WTC11 (cell line): ENCODE measurements around the gene PRSS57.

Experiments used
- CBFB ChIP-seq: sonication (generic); formaldehyde crosslinking; IDR thresholded peaks from 2 replicates; pipeline ENCODE4 v1.8.1; 2022; ENCODE audit warnings: mild to moderate bottlenecking, low read depth, missing genetic modification reagents
- CREB1 ChIP-seq: sonication (generic); formaldehyde crosslinking; IDR thresholded peaks from 2 replicates; pipeline ENCODE4 v1.8.0; 2023; ENCODE audit warnings: mild to moderate bottlenecking, missing genetic modification reagents
- CTCF ChIP-seq: fragments of 200-600 bp; IDR thresholded peaks from 2 replicates; pipeline ENCODE4 v1.8.0; 2022; ENCODE audit warnings: antibody characterized with exemption
- ETV6 ChIP-seq: sonication (generic); formaldehyde crosslinking; IDR thresholded peaks from 2 replicates; pipeline ENCODE4 v1.8.1; 2022; ENCODE audit warnings: mild to moderate bottlenecking, missing genetic modification reagents
- HMGXB4 ChIP-seq: sonication (generic); formaldehyde crosslinking; IDR thresholded peaks from 2 replicates; pipeline ENCODE4 v1.8.1; 2023; ENCODE audit warnings: mild to moderate bottlenecking, moderate library complexity, missing genetic modification reagents
- MAX ChIP-seq: sonication (generic); formaldehyde crosslinking; IDR thresholded peaks from 2 replicates; pipeline ENCODE4 v1.8.0; 2022; ENCODE audit warnings: mild to moderate bottlenecking, missing genetic modification reagents
- MXD4 ChIP-seq: fragments of 250-450 bp; sonication (Bioruptor Pico); IDR thresholded peaks from 2 replicates; pipeline ENCODE4 v1.8.0; 2021; ENCODE audit warnings: mild to moderate bottlenecking, moderate library complexity, borderline replicate concordance
- NR1H2 ChIP-seq: sonication (generic); formaldehyde crosslinking; IDR thresholded peaks from 2 replicates; pipeline ENCODE4 v1.9.0; 2021; ENCODE audit warnings: mild to moderate bottlenecking, moderate library complexity, missing genetic modification reagents
- SP1 ChIP-seq: sonication (generic); formaldehyde crosslinking; conservative IDR thresholded peaks from 2 replicates; pipeline ENCODE4 v1.8.1; 2022; ENCODE audit warnings: missing genetic modification reagents
- TEAD1 ChIP-seq: sonication (generic); formaldehyde crosslinking; IDR thresholded peaks from 2 replicates; pipeline ENCODE4 v1.8.0; 2022; ENCODE audit warnings: mild to moderate bottlenecking, missing genetic modification reagents
- USF2 ChIP-seq: sonication (generic); formaldehyde crosslinking; IDR thresholded peaks from 2 replicates; pipeline ENCODE4 v1.8.1; 2023; ENCODE audit warnings: mild to moderate bottlenecking, missing genetic modification reagents, moderate library complexity
- ZNF138 ChIP-seq: sonication (generic); formaldehyde crosslinking; conservative IDR thresholded peaks from 2 replicates; pipeline ENCODE4 v1.8.1; 2022; ENCODE audit warnings: mild to moderate bottlenecking, moderate library complexity, missing genetic modification reagents
- TF ChIP-seq, protein P1 (sequence below): fragments of 250-450 bp; sonication (Bioruptor Pico); IDR thresholded peaks from 2 replicates; pipeline ENCODE4 v1.9.0; 2021; ENCODE audit warnings: mild to moderate bottlenecking

GRCh38 chr19:725461-726089 lies 30.3 kb upstream of the PRSS57 start:
- TF ChIP-seq CREB1 (no peak), MXD4 (CRISPR knock-in tag) (no peak), SP1 (CRISPR knock-in tag) (no peak), MAX (CRISPR knock-in tag) (no peak), USF2 (CRISPR knock-in tag) (no peak), CTCF (no peak), TEAD1 (CRISPR knock-in tag) (no peak), NR1H2 (CRISPR knock-in tag) (no peak), CBFB (CRISPR knock-in tag) (no peak), ETV6 (CRISPR knock-in tag) (no peak), ZNF138 (CRISPR knock-in tag) (no peak), HMGXB4 (CRISPR knock-in tag) (no peak)
- TF ChIP-seq, protein P1, sequence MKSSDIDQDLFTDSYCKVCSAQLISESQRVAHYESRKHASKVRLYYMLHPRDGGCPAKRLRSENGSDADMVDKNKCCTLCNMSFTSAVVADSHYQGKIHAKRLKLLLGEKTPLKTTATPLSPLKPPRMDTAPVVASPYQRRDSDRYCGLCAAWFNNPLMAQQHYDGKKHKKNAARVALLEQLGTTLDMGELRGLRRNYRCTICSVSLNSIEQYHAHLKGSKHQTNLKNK (CRISPR knock-in tag) = no peak
